ENCODE measurements around the gene MEGF6.

Gene MEGF6

GRCh38 chr1:3453891-3454810, 157.2 kb downstream of the MEGF6 start, which contains the start of gene ARHGEF16:
TSS of gene ARHGEF16 (plus strand) at chr1:3454665. CDS start at chr1:3463085, 8,420 bp downstream.
- no peak for DNase-seq

- peak in 1 of 2 experiments; percentile 3 for DNase-seq
Observed at GRCh38 chr1:3453203-3453761, 158.0 kb downstream of the MEGF6 start.

- no peak for DNase-seq
Observed at GRCh38 chr1:3452866-3453175, 158.5 kb downstream of the MEGF6 start.

GRCh38 chr1:3451994-3452865, 159.1 kb downstream of the MEGF6 start:
- DNase-seq, result no peak

- no peak for DNase-seq
Observed at GRCh38 chr1:3450983-3451382, 160.3 kb downstream of the MEGF6 start.

- DNase-seq, result no peak
Observed at GRCh38 chr1:3450202-3450863, 161.0 kb downstream of the MEGF6 start.

- no peak for DNase-seq
Observed at GRCh38 chr1:3444736-3445135, 166.6 kb downstream of the MEGF6 start.

GRCh38 chr1:3444298-3444697, 167.0 kb downstream of the MEGF6 start:
- DNase-seq, result no peak

- no peak for DNase-seq
Observed at GRCh38 chr1:3443807-3444206, 167.5 kb downstream of the MEGF6 start.

GRCh38 chr1:3442901-3443300, 168.4 kb downstream of the MEGF6 start:
- DNase-seq, result no peak

GRCh38 chr1:3442331-3442730, 169.0 kb downstream of the MEGF6 start:
- no peak for DNase-seq

GRCh38 chr1:3441880-3442279, 169.4 kb downstream of the MEGF6 start:
- no peak for DNase-seq

GRCh38 chr1:3441410-3441847, 169.9 kb downstream of the MEGF6 start:
- no peak for DNase-seq

- no peak for DNase-seq
Observed at GRCh38 chr1:3440711-3441409, 170.4 kb downstream of the MEGF6 start.

- no peak for DNase-seq
Observed at GRCh38 chr1:3440300-3440681, 171.0 kb downstream of the MEGF6 start.
